ENCODE data around the gene MT1E.

- TF ChIP-seq CTCF (IDR thresholded peaks at IDR 0.05) (no peak), POLR2A (IDR thresholded peaks at IDR 0.05) (no peak)
Observed at GRCh38 chr16:56607675-56608042, 17.9 kb upstream of the MT1E start.

All from testis (tissue), 2 donors.